SK-N-SH (cell line): Measurements from ENCODE around the gene CSNK1G3. TPM values are rescaled to one million over a fixed set of nuclear protein-coding genes. Genes with fewer than 3 reads are reported as not detected.

Experiments used
- CTCF ChIA-PET: fragments of 300-600, 350-600 bp; formaldehyde crosslinking; extraction: SDS; loops from one replicate; lab custom pipeline; 2021; lab: Yijun Ruan, JAX
- POLR2A ChIA-PET: fragments of 350-600 bp; sonication (Branson Sonifier 250); formaldehyde crosslinking; extraction: SDS; loops from one replicate; lab custom pipeline; 2020; ENCODE audit warnings: antibody characterized with exemption, inconsistent platforms; lab: Yijun Ruan, JAX
- DNase-seq: peaks from one replicate; pipeline ENCODE4 v3.0.0; 2012
- H2AFZ ChIP-seq: fragments of 200-600 bp; sonication (generic); 2 replicates; pipeline ENCODE4 v1.8.1; 2016; ENCODE audit warnings: antibody characterized with exemption, mild to moderate bottlenecking, low read depth
- H3F3A ChIP-seq: fragments of 200-600 bp; sonication (generic); replicated peaks from 2 replicates; pipeline ENCODE3; 2016; ENCODE audit warnings: antibody characterized with exemption, mild to moderate bottlenecking; ENCODE audit not compliant: insufficient read depth
- H3K27ac ChIP-seq, 2 experiments: fragments of 200-500 bp in 1 of 2; fragments of 200-600 bp in 1 of 2; sonication (Bioruptor generic) in 1 of 2; sonication (generic), shearing (Covaris generic) in 1 of 2; 2 replicates each; pipeline versions ENCODE4 v1.5.1 to v1.6.1; 2014 to 2016; ENCODE audit warnings: low read depth in 2 of 2, inconsistent platforms in 1 of 2, low read length in 1 of 2, mild to moderate bottlenecking in 1 of 2, mixed read lengths in 1 of 2
- H3K27me3 ChIP-seq: fragments of 200-600 bp; sonication (generic), shearing (Covaris generic); 2 replicates; pipeline ENCODE4 v1.6.1; 2016; ENCODE audit warnings: mixed run types; ENCODE audit not compliant: insufficient read depth
- H3K36me3 ChIP-seq, 2 experiments: fragments of 200-500 bp in 1 of 2; fragments of 200-600 bp in 1 of 2; sonication (Bioruptor generic) in 1 of 2; sonication (generic) in 1 of 2; replicated peaks in 1 of 2; 2 replicates each; pipeline versions ENCODE3 to v1.5.1; 2014 to 2016; ENCODE audit warnings: low read length in 1 of 2, mild to moderate bottlenecking in 1 of 2; ENCODE audit not compliant: insufficient read depth in 2 of 2, control insufficient read depth in 1 of 2
- H3K4me1 ChIP-seq, 2 experiments: fragments of 200-500 bp in 1 of 2; fragments of 200-600 bp in 1 of 2; sonication (Bioruptor generic) in 1 of 2; sonication (generic), shearing (Covaris generic) in 1 of 2; 2 replicates each; pipeline versions ENCODE4 v1.5.1 to v1.6.1; 2014 to 2016; ENCODE audit warnings: low read depth in 1 of 2, low read length in 1 of 2, mixed run types in 1 of 2; ENCODE audit not compliant: insufficient read depth in 2 of 2, control insufficient read depth in 1 of 2
- H3K4me2 ChIP-seq: fragments of 200-600 bp; sonication (generic), shearing (Covaris generic); 2 replicates; pipeline ENCODE4 v1.6.1; 2017; ENCODE audit warnings: mixed run types
- H3K4me3 ChIP-seq, 2 experiments: fragments of 200-500 bp in 1 of 2; fragments of 200-600 bp in 1 of 2; sonication (Bioruptor generic) in 1 of 2; sonication (generic), shearing (Covaris generic) in 1 of 2; 2 replicates each; pipeline versions ENCODE4 v1.5.1 to v1.8.1; 2014 to 2016; ENCODE audit warnings: low read depth in 2 of 2, inconsistent platforms in 1 of 2, low read length in 1 of 2, mild to moderate bottlenecking in 1 of 2, mixed read lengths in 1 of 2, moderate library complexity in 1 of 2
- H3K79me2 ChIP-seq: fragments of 200-600 bp; sonication (generic); 2 replicates; pipeline ENCODE4 v1.8.1; 2017; ENCODE audit warnings: mild to moderate bottlenecking; ENCODE audit not compliant: insufficient read depth
- H3K9ac ChIP-seq: fragments of 200-600 bp; sonication (generic); 2 replicates; pipeline ENCODE4 v1.6.1; 2017; ENCODE audit warnings: mixed run types
- H3K9me2 ChIP-seq: fragments of 200-600 bp; sonication (generic); 2 replicates; pipeline ENCODE4 v1.6.1; 2017; ENCODE audit warnings: mixed run types
- H3K9me3 ChIP-seq: fragments of 200-600 bp; sonication (generic); 2 replicates; pipeline ENCODE4 v1.6.1; 2017; ENCODE audit warnings: mixed run types, mild to moderate bottlenecking, moderate library complexity
- H4K20me1 ChIP-seq: fragments of 200-600 bp; sonication (generic); 2 replicates; pipeline ENCODE4 v1.6.1; 2017; ENCODE audit warnings: mild to moderate bottlenecking, mixed run types; ENCODE audit not compliant: insufficient read depth
- EP300 ChIP-seq, 2 experiments: IDR thresholded peaks; 2 replicates each; pipeline versions ENCODE4 v1.4.0 to v1.6.1; 2012; ENCODE audit warnings: borderline replicate concordance in 1 of 2, low read depth in 1 of 2, low read length in 1 of 2
- FOSL2 ChIP-seq: IDR thresholded peaks from 2 replicates; pipeline ENCODE4 v1.4.0; 2012; ENCODE audit warnings: low read depth, mild to moderate bottlenecking, moderate library complexity, borderline replicate concordance
- FOXM1 ChIP-seq: IDR thresholded peaks from 2 replicates; pipeline ENCODE4 v1.4.0; 2012; ENCODE audit warnings: low read depth, mild to moderate bottlenecking
- MEF2A ChIP-seq: IDR thresholded peaks from 2 replicates; pipeline ENCODE4 v1.4.0; 2012; ENCODE audit warnings: low read depth, borderline replicate concordance
- POLR2AphosphoS5 ChIP-seq: IDR thresholded peaks from 2 replicates; pipeline ENCODE4 v1.6.1; 2012; ENCODE audit warnings: low read depth, low read length
- RAD21 ChIP-seq: IDR thresholded peaks from 2 replicates; pipeline ENCODE4 v1.6.1; 2012; ENCODE audit warnings: mild to moderate bottlenecking, low read length
- RCOR1 ChIP-seq: fragments of 150-350 bp; IDR thresholded peaks from 2 replicates; pipeline ENCODE4 v1.6.1; 2017; ENCODE audit warnings: antibody characterized with exemption, low read length
- RFX5 ChIP-seq: IDR thresholded peaks from 2 replicates; pipeline ENCODE4 v1.6.1; 2012; ENCODE audit warnings: mild to moderate bottlenecking, improper control_type of control experiment, low read length
- RXRA ChIP-seq: IDR thresholded peaks from 2 replicates; pipeline ENCODE4 v1.4.0; 2012; ENCODE audit warnings: low read depth, mild to moderate bottlenecking, borderline replicate concordance
- TAF1 ChIP-seq: IDR thresholded peaks from 2 replicates; pipeline ENCODE4 v1.6.1; 2012; ENCODE audit warnings: low read depth, mild to moderate bottlenecking, low read length, moderate library complexity, borderline replicate concordance
- TCF12 ChIP-seq: IDR thresholded peaks from 2 replicates; pipeline ENCODE4 v1.4.0; 2012
- TEAD4 ChIP-seq: IDR thresholded peaks from 2 replicates; pipeline ENCODE4 v1.4.0; 2012; ENCODE audit warnings: mild to moderate bottlenecking, borderline replicate concordance; ENCODE audit not compliant: insufficient read depth
- WGBS: methylation state at CpG from one replicate; pipeline ENCODE4 v1.1.6; 2017; ENCODE audit warnings: low lambda C conversion rate; 5-methylcytosine and 5-hydroxymethylcytosine counted together
- polyA plus RNA-seq, 3 experiments: library from polyadenylated mRNA; depleted of rRNA; stranded (reverse); fragments of >200 nt; gene quantifications; 2 replicates each; pipeline ENCODE4 v1.2.3, GENCODE V29; 2012
- TF ChIP-seq, protein P1 (sequence below): IDR thresholded peaks from 2 replicates; pipeline ENCODE4 v1.6.1; 2012; ENCODE audit warnings: mild to moderate bottlenecking, low read depth, low read length, moderate library complexity
- TF ChIP-seq, protein P2 (sequence below): IDR thresholded peaks from 2 replicates; pipeline ENCODE4 v1.4.0; 2012; ENCODE audit warnings: low read depth, borderline replicate concordance

Gene CSNK1G3
- polyA plus RNA-seq, 1 of the 3 experiments (the other 2 are of a cell fraction): 13.1 TPM

DNA sequence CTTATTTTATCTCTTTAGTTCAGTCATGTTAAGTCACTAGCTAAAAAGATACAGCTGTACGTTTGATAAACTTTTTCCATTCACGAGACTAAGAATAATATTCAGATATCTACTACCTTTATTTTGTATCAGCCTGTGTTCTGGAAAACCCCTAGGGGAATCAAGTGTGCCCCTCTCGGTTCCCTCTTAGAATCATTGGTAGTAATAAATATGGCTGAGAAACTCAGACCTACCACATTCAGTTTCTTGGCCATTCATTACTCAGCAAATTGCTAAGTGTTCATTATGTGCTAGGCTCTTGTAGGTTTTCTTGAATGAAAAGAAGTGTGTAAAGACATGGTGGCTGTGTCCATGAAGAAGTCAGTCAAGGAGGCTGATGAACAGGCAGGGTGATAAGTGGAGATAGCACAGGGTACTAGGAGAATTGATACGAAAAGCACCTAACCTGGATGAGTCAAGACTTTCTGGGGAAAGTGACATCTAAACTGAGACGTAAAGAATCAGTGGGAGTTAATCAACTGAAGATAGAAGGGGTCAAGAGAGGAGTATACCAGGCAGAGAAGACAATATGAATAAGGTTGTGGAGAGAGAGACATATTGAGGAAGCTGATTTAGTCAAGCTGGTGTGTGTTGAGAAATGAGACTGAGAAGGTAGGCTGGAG, 86.2 kb downstream of the CSNK1G3 start (continued):
- TF ChIP-seq, protein P1, sequence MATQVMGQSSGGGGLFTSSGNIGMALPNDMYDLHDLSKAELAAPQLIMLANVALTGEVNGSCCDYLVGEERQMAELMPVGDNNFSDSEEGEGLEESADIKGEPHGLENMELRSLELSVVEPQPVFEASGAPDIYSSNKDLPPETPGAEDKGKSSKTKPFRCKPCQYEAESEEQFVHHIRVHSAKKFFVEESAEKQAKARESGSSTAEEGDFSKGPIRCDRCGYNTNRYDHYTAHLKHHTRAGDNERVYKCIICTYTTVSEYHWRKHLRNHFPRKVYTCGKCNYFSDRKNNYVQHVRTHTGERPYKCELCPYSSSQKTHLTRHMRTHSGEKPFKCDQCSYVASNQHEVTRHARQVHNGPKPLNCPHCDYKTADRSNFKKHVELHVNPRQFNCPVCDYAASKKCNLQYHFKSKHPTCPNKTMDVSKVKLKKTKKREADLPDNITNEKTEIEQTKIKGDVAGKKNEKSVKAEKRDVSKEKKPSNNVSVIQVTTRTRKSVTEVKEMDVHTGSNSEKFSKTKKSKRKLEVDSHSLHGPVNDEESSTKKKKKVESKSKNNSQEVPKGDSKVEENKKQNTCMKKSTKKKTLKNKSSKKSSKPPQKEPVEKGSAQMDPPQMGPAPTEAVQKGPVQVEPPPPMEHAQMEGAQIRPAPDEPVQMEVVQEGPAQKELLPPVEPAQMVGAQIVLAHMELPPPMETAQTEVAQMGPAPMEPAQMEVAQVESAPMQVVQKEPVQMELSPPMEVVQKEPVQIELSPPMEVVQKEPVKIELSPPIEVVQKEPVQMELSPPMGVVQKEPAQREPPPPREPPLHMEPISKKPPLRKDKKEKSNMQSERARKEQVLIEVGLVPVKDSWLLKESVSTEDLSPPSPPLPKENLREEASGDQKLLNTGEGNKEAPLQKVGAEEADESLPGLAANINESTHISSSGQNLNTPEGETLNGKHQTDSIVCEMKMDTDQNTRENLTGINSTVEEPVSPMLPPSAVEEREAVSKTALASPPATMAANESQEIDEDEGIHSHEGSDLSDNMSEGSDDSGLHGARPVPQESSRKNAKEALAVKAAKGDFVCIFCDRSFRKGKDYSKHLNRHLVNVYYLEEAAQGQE: no peak
- TF ChIP-seq TCF12: no peak
- TF ChIP-seq, protein P2, sequence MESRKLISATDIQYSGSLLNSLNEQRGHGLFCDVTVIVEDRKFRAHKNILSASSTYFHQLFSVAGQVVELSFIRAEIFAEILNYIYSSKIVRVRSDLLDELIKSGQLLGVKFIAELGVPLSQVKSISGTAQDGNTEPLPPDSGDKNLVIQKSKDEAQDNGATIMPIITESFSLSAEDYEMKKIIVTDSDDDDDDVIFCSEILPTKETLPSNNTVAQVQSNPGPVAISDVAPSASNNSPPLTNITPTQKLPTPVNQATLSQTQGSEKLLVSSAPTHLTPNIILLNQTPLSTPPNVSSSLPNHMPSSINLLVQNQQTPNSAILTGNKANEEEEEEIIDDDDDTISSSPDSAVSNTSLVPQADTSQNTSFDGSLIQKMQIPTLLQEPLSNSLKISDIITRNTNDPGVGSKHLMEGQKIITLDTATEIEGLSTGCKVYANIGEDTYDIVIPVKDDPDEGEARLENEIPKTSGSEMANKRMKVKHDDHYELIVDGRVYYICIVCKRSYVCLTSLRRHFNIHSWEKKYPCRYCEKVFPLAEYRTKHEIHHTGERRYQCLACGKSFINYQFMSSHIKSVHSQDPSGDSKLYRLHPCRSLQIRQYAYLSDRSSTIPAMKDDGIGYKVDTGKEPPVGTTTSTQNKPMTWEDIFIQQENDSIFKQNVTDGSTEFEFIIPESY: no peak

DNA sequence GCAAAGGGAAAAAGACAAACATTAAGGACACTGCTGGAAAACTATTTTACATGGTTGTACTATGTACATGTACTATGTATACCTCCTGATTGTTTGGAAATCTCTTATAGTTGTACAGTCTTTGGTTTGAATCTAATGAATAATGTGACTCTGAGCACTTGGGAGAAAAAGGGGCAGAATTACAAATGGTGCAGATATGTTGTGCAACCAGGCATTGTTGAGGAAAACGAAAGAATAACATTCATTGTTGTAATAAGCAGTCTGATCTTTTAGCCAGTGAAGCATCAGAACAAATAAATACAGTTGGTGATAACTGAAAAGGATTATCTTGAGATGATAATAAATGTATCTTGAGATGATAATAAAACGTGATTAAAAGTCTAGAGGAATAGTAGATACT, 87.2 kb downstream of the CSNK1G3 start:
- WGBS: 96% methylated on average over 2 of the region's 2 CpGs
- H3K4me1 ChIP-seq: no peaks in the 10 kb centered on the region
- no peak overlapping the region for H3K9ac ChIP-seq
- H2AFZ ChIP-seq: no peak overlapping the region
- H3K9me2 ChIP-seq: no peaks in the 10 kb centered on the region
- no peak for TF ChIP-seq RCOR1
- no peak for TF ChIP-seq EP300 (IDR thresholded peaks at IDR 0.05; ENCODE audit: borderline replicate concordance in 1 of 2, low read depth in 1 of 2, low read length in 1 of 2)
- TF ChIP-seq MEF2A: no peak
- no peak for TF ChIP-seq POLR2AphosphoS5
- TF ChIP-seq RFX5: no peak
- no peak for TF ChIP-seq TEAD4
- TF ChIP-seq RXRA: no peak
- TF ChIP-seq FOXM1: no peak
- no peak for TF ChIP-seq TAF1
- no peak for TF ChIP-seq RAD21
- TF ChIP-seq FOSL2: no peak
- H3K9me3 ChIP-seq: no peaks in the 10 kb centered on the region
- H3F3A ChIP-seq: no peaks in the 10 kb centered on the region
- no peaks in the 10 kb centered on the region for H3K79me2 ChIP-seq
- no peak overlapping the region for H3K4me2 ChIP-seq
- no peak overlapping the region for H3K27ac ChIP-seq
- ChIA-PET CTCF (no interaction called here), POLR2A (no interaction called here)
- no peaks in the 10 kb centered on the region for H3K27me3 ChIP-seq
- H3K4me3 ChIP-seq: no peak overlapping the region
- H4K20me1 ChIP-seq: no peaks in the 10 kb centered on the region
- DNase-seq: no peak
- peaks cover 58 to 68% of the 10 kb centered on the region in 2 experiments for H3K36me3 ChIP-seq
